ENCODE measurements around the gene SLC22A5. TPM values are rescaled to one million over a fixed set of nuclear protein-coding genes. Genes with fewer than 3 reads are reported as not detected.

The SLC22A5 gene
- polyA plus RNA-seq, 2 of the 4 experiments (the other 2 are of a cell fraction), result 27.4 to 35.3 TPM

DNA sequence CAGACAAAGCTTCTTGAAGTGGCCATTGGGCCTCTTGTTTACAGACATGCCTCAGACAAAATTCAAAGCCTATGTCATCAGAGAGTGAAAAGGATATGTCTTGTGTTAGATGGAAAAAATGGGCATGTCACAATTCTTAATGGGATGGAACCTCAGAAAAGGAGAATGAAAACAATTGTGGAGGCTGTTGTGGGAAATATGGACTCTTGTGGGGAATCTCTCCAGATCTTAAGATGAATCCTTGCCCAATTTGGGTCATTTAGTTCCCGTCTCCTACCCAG, 19.5 kb downstream of the SLC22A5 start:
- Histone ChIP-seq H3K27ac (peak overlapping the region; percentile 92 to 94), H3K9me3 (no peaks in the 10 kb centered on the region), H3K4me3 (no peak overlapping the region), H3K4me1 (peaks cover 66% of the 10 kb centered on the region), H3K4me2 (peak overlapping the region; percentile 79)
- ChIA-PET CTCF (interaction anchor here (0.8 to 11.6 kb wide), 12 partner anchors 9 to 137 kb away, joined by 3 to 217 read pairs (median 6); partner anchors contain the start of genes SLC22A4 and SLC22A5), POLR2A (interaction anchor here (1.4 to 4.5 kb wide), 5 partner anchors 22 to 108 kb away, joined by 3 to 49 read pairs (median 6); partner anchors contain the start of genes IRF1 and SLC22A4)
- ATAC-seq, result no peak
- no peak for FAIRE-seq
- no peak for DNase-seq (ENCODE audit: low read depth in 1 of 2, low spot score in 1 of 2)
- TF ChIP-seq ZC3H11A (IDR thresholded peaks at IDR 0.05) (no peak), NFE2L2 (conservative IDR thresholded peaks at IDR 0.05; ENCODE audit: low read length) (no peak), MYC (IDR thresholded peaks at IDR 0.05; ENCODE audit: borderline replicate concordance, low read length) (no peak), NPAS2 (CRISPR knock-in tag; IDR thresholded peaks at IDR 0.05; ENCODE audit: borderline replicate concordance) (no peak), ZSCAN20 (CRISPR knock-in tag; IDR thresholded peaks at IDR 0.05) (no peak), HOXB13 (CRISPR knock-in tag; IDR thresholded peaks at IDR 0.05; ENCODE audit: low read depth) (no peak), RAD21 (conservative IDR thresholded peaks at IDR 0.05 in 1 of 2, IDR thresholded peaks at IDR 0.05 in 1 of 2) (no peak)
- TF ChIP-seq, protein P1, sequence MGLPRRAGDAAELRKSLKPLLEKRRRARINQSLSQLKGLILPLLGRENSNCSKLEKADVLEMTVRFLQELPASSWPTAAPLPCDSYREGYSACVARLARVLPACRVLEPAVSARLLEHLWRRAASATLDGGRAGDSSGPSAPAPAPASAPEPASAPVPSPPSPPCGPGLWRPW (IDR thresholded peaks at IDR 0.05), result no peak
- TF ChIP-seq, protein P2, sequence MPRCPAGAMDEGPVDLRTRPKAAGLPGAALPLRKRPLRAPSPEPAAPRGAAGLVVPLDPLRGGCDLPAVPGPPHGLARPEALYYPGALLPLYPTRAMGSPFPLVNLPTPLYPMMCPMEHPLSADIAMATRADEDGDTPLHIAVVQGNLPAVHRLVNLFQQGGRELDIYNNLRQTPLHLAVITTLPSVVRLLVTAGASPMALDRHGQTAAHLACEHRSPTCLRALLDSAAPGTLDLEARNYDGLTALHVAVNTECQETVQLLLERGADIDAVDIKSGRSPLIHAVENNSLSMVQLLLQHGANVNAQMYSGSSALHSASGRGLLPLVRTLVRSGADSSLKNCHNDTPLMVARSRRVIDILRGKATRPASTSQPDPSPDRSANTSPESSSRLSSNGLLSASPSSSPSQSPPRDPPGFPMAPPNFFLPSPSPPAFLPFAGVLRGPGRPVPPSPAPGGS (IDR thresholded peaks at IDR 0.05), result no peak
- TF ChIP-seq, protein P3, sequence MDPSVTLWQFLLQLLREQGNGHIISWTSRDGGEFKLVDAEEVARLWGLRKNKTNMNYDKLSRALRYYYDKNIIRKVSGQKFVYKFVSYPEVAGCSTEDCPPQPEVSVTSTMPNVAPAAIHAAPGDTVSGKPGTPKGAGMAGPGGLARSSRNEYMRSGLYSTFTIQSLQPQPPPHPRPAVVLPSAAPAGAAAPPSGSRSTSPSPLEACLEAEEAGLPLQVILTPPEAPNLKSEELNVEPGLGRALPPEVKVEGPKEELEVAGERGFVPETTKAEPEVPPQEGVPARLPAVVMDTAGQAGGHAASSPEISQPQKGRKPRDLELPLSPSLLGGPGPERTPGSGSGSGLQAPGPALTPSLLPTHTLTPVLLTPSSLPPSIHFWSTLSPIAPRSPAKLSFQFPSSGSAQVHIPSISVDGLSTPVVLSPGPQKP (IDR thresholded peaks at IDR 0.05; ENCODE audit: low read depth, low read length), result no peak
- 94% methylated on average over 1 of the region's 1 CpG for WGBS (ENCODE audit: missing lambda C conversion rate)

DNA sequence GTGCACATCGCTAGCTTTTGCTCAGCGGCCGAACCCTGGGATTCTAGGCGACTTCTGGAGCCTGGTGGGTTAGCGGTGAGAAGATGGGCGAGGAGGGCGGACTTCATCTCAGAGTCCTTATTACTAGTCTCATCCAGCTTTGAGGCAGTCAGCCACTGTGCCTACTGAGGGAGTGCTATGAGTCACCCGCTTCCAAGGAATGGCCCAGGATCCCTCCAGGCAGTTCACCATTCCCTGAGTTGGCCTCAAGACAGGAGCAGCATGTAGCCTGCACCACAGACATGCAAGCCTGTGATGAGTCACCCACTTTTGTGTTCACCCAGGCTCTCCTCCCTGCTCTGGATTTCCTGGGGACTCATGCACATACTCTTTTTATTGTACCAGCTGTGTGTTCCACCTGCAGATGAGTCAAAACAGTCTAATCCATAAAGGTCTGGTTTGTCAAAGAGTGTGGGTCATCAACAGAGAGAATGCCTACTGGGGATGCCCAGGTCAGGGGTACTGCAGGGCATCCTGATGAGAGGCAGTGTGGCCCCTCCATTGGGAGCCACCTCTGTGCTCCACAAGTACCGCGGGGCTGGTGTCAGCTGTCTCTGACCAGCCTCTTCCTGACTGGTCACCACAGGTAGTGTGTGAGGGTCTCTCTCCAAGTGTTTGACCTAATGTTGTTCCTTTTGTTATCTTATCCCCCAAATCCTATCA, 20.2 kb downstream of the SLC22A5 start:
- FAIRE-seq (peak; percentile 74), ATAC-seq (peak; percentile 74 to 83), DNase-seq (ENCODE audit: low read depth in 1 of 2, low spot score in 1 of 2) (peak; percentile 93 to 96)
- no peaks in the 10 kb centered on the region for H3K9me3 ChIP-seq
- H3K4me2 ChIP-seq, result peak overlapping the region; percentile 79
- H3K4me1 ChIP-seq, result peaks cover 66% of the 10 kb centered on the region
- no peak overlapping the region; the same call in 2 of the 3 replicates for H3K4me3 ChIP-seq
- WGBS (ENCODE audit: missing lambda C conversion rate), result 58% methylated on average over 10 of the region's 10 CpGs
- ChIA-PET CTCF (interaction anchor here (0.8 to 11.6 kb wide), 10 partner anchors 11 to 118 kb away, joined by 3 to 217 read pairs (median 6); partner anchors contain the start of genes IRF1 and SLC22A4), POLR2A (interaction anchor here (1.2 to 4.5 kb wide), 6 partner anchors 20 to 107 kb away, joined by 3 to 49 read pairs (median 6); partner anchors contain the start of genes IRF1, SLC22A4 and SLC22A5)
- H3K27ac ChIP-seq, result peak overlapping the region; percentile 92 to 94
- TF ChIP-seq RAD21 (conservative IDR thresholded peaks at IDR 0.05 in 1 of 2, IDR thresholded peaks at IDR 0.05 in 1 of 2), result 0 out of 5 replicates have a peak, but pooled peaks of 1 of the 2 experiments have one; percentile 11
- TF ChIP-seq NFE2L2 (conservative IDR thresholded peaks at IDR 0.05; ENCODE audit: low read length), result no peak
- TF ChIP-seq HOXA7 (CRISPR knock-in tag; IDR thresholded peaks at IDR 0.05), result no peak
- no peak for TF ChIP-seq NPAS2 (CRISPR knock-in tag; IDR thresholded peaks at IDR 0.05; ENCODE audit: borderline replicate concordance)
- peak; percentile 87 for TF ChIP-seq JUNB (IDR thresholded peaks at IDR 0.05)
- peak; percentile 93 for TF ChIP-seq FOSL2 (IDR thresholded peaks at IDR 0.05)
- TF ChIP-seq FOSL2 (CRISPR knock-in tag; IDR thresholded peaks at IDR 0.05), result peak; percentile 99
- no peak for TF ChIP-seq EHF (CRISPR knock-in tag; IDR thresholded peaks at IDR 0.05)
- 0 out of 2 replicates have a peak, but pooled peaks have one; percentile 21 for TF ChIP-seq FOSB (CRISPR knock-in tag; IDR thresholded peaks at IDR 0.05)
- TF ChIP-seq, protein P4, sequence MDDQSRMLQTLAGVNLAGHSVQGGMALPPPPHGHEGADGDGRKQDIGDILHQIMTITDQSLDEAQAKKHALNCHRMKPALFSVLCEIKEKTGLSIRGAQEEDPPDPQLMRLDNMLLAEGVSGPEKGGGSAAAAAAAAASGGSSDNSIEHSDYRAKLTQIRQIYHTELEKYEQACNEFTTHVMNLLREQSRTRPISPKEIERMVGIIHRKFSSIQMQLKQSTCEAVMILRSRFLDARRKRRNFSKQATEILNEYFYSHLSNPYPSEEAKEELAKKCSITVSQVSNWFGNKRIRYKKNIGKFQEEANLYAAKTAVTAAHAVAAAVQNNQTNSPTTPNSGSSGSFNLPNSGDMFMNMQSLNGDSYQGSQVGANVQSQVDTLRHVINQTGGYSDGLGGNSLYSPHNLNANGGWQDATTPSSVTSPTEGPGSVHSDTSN (IDR thresholded peaks at IDR 0.05), result 0 out of 2 replicates have a peak, but pooled peaks have one; percentile 43
- no peak for TF ChIP-seq HDAC2 (IDR thresholded peaks at IDR 0.05)
- 0 out of 2 replicates have a peak, but pooled peaks have one; percentile 44 for TF ChIP-seq RARB (CRISPR knock-in tag; IDR thresholded peaks at IDR 0.05)
- TF ChIP-seq, protein P2 (IDR thresholded peaks at IDR 0.05), result no peak
- TF ChIP-seq POLR2A (IDR thresholded peaks at IDR 0.05; ENCODE audit: low read length), result no peak
- peak; percentile 72; the same call in 1 of the 2 replicates for TF ChIP-seq GATA3 (IDR thresholded peaks at IDR 0.05; ENCODE audit: borderline replicate concordance)
- no peak for TF ChIP-seq TP53 (CRISPR knock-in tag; IDR thresholded peaks at IDR 0.05)
- TF ChIP-seq, protein P5, sequence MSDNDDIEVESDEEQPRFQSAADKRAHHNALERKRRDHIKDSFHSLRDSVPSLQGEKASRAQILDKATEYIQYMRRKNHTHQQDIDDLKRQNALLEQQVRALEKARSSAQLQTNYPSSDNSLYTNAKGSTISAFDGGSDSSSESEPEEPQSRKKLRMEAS (IDR thresholded peaks at IDR 0.05), result peak; percentile 90
- no peak for TF ChIP-seq POLR2AphosphoS2 (conservative IDR thresholded peaks at IDR 0.05; ENCODE audit: low read length)
- peak in 1 of 2 experiments; percentile 68; a peak in 3 of 5 replicates for TF ChIP-seq JUN (IDR thresholded peaks at IDR 0.05)
- TF ChIP-seq ZNF302 (CRISPR knock-in tag; IDR thresholded peaks at IDR 0.05), result no peak
- TF ChIP-seq CEBPB (IDR thresholded peaks at IDR 0.05), result 0 out of 4 replicates have a peak, but pooled peaks of 1 of the 2 experiments have one; percentile 8
- no peak for TF ChIP-seq BHLHE40 (IDR thresholded peaks at IDR 0.05; ENCODE audit: low read depth, low read length)
- TF ChIP-seq ZC3H11A (IDR thresholded peaks at IDR 0.05), result no peak
- TF ChIP-seq TFCP2L1 (CRISPR knock-in tag; IDR thresholded peaks at IDR 0.05), result no peak
- no peak for TF ChIP-seq SREBF2 (IDR thresholded peaks at IDR 0.05)
- TF ChIP-seq EP300 (IDR thresholded peaks at IDR 0.05), result peak; percentile 37 to 39; a peak in 2 of 5 replicates
- TF ChIP-seq MAFK (IDR thresholded peaks at IDR 0.05; ENCODE audit: partially characterized antibody), result peak; percentile 2
